ENCODE measurements around the gene NOP9.

- TF ChIP-seq GATA2 (IDR thresholded peaks at IDR 0.05; ENCODE audit: low read depth, low read length) (no peak), GATA3 (IDR thresholded peaks at IDR 0.05; ENCODE audit: low read depth, low read length) (no peak)
Observed at GRCh38 chr14:24325041-24325530, 25.4 kb downstream of the NOP9 start.
